ENCODE measurements around the gene PDE4D. TPM values are rescaled to one million over a fixed set of nuclear protein-coding genes. Genes with fewer than 3 reads are reported as not detected.
"Not testable (repeated sequence)": the region's sequence is repeated elsewhere in the genome, so short reads cannot be mapped to it uniquely, and the experiment has no call there.

PDE4D gene
- total and polyA plus RNA-seq, 11 donors = 5.2 to 68.3 (median 42.1) TPM

GRCh38 chr5:59678943-59679342 lies 214.6 kb downstream of the PDE4D start:
- DNase-seq (no peak), ATAC-seq (no peak)
- Histone ChIP-seq H3K27ac (no peak overlapping the region), H3K27me3 (no peaks in the 10 kb centered on the region), H3K36me3 (no peaks in the 10 kb centered on the region), H3K4me1 (no peaks in the 10 kb centered on the region), H3K9me3 (no peaks in the 10 kb centered on the region), H3K4me3 (no peak overlapping the region)
- intact Hi-C loops (cut with DNase I) = loop anchor here in 6 of 10 donors (5.0 to 10.0 kb wide), 3 partner anchors 116 to 494 kb away; no protein-coding TSS in a partner anchor
- 73 to 92% (median 89%) methylated on average over 2 of the region's 2 CpGs for WGBS, 4 donors
- no peak for TF ChIP-seq POLR2A (IDR thresholded peaks at IDR 0.05)
- no peak for TF ChIP-seq CTCF (IDR thresholded peaks at IDR 0.05)

DNA sequence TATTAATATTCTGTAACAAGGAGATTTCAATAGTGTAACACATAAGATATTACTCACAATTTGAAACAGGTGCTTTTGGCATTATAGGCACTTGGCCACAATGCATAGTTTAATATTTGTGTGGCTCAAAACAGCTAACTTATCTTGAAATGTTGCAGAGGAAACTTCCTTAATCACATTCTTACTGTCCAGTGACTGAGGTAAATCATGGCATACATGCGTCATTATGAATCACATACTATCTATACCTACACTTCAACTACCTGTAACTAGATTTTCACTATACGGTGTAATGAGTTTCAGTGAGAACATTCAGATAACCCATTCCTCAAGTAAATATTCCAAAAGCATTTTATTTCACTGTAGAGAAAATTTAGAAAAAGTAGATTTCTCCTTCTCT lies 218.8 kb downstream of the PDE4D start:
- no peaks in the 10 kb centered on the region for H3K27me3 ChIP-seq
- no peaks in the 10 kb centered on the region for H3K36me3 ChIP-seq
- no peaks in the 10 kb centered on the region for H3K4me1 ChIP-seq
- 82 to 91% (median 89%) methylated on average over 2 of the region's 2 CpGs for WGBS, 4 donors
- DNase-seq (no peak), ATAC-seq (no peak)
- H3K9me3 ChIP-seq = no peaks in the 10 kb centered on the region
- H3K27ac ChIP-seq = no peak overlapping the region
- no peak overlapping the region for H3K4me3 ChIP-seq
- TF ChIP-seq CTCF (IDR thresholded peaks at IDR 0.05) (no peak), POLR2A (IDR thresholded peaks at IDR 0.05) (no peak)
- intact Hi-C loops (cut with DNase I) = loop anchor here (5.0 to 10.0 kb wide), 8 partner anchors 118 to 490 kb away; no protein-coding TSS in a partner anchor

DNA sequence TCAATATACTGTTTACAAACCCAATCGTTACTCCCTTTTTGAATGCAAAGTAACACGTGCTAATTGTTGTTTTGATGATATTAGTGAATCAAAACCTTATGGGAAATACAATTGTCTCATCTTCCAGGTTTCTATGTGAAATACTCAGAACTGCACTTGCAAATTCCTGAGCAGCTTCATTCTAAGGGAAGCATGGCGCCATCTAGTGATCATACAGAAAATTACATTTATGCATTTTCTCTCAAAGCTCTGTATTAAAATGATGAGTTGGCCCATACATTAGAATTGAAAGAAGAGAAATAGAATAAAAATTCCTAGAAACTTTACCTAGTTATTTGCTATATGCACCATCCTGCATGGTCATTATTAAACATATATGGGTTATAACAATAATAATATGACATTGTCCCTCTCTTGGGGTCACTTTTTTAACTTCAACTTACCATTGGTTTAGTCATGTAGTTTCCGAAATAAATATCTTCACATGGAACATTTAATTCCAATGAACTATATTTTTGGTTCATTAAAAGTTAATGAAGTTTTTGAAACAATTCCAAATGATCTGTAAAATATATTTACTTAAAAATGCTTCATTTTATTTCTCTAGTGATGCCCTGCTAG lies 220.0 kb downstream of the PDE4D start:
- intact Hi-C loops (cut with DNase I) = loop anchor here (1.0 to 10.0 kb wide), 12 partner anchors 119 to 489 kb away; no protein-coding TSS in a partner anchor
- 23 to 25% (median 25%) methylated on average over 4 of the region's 4 CpGs for WGBS, 4 donors
- no peak for ATAC-seq
- no peak for DNase-seq
- TF ChIP-seq POLR2A (IDR thresholded peaks at IDR 0.05) (no peak), CTCF (IDR thresholded peaks at IDR 0.05) (peak; percentile 76 to 92 (median 86))
- Histone ChIP-seq H3K4me1 (no peaks in the 10 kb centered on the region), H3K36me3 (no peaks in the 10 kb centered on the region), H3K27ac (no peak overlapping the region), H3K4me3 (no peak overlapping the region), H3K9me3 (no peaks in the 10 kb centered on the region), H3K27me3 (no peaks in the 10 kb centered on the region)

DNA sequence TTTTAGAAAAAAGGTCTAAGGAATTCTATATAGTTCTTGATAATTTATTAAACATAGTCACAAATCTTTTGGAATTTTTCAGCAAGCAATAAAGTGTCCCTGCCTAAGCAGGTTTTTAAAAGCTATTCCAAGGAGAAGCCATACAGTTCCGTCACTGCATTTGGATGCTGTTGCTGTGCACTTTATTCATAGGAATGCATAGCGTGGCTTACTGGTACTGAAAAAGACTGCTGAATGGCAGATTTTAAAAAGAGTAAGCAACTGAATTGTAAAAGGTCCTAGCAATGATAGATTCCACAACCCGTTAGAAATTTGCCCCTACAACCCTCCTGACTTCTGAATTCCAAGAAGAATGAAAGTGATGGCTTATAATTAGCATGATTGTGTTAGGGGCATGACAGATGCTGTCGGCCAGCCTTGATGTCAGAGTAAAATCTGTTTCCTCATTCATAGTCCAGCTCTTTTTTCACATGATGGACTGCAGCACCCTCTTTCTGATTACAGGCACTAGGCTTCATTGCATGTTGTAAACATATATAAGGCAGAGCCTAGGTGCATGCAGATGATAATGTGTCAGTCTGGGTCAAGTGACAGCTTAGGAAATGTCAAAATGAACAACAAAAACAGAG lies 227.0 kb downstream of the PDE4D start:
- H3K4me3 ChIP-seq = no peak overlapping the region
- ATAC-seq (no peak), DNase-seq (no peak)
- H3K27me3 ChIP-seq = no peaks in the 10 kb centered on the region
- intact Hi-C loops (cut with DNase I) = loop anchor here in 3 of 10 donors (10.0 kb wide), 2 partner anchors 252 to 482 kb away; no protein-coding TSS in a partner anchor
- H3K4me1 ChIP-seq = peaks cover 0 to 5% (median 0%) of the 10 kb centered on the region in 12 donors
- no peaks in the 10 kb centered on the region for H3K9me3 ChIP-seq
- 68 to 76% (median 71%) methylated on average over 4 of the region's 4 CpGs for WGBS, 4 donors
- TF ChIP-seq CTCF (IDR thresholded peaks at IDR 0.05) = no peak
- no peak for TF ChIP-seq POLR2A (IDR thresholded peaks at IDR 0.05)
- H3K36me3 ChIP-seq = no peaks in the 10 kb centered on the region
- H3K27ac ChIP-seq = no peak overlapping the region

DNA sequence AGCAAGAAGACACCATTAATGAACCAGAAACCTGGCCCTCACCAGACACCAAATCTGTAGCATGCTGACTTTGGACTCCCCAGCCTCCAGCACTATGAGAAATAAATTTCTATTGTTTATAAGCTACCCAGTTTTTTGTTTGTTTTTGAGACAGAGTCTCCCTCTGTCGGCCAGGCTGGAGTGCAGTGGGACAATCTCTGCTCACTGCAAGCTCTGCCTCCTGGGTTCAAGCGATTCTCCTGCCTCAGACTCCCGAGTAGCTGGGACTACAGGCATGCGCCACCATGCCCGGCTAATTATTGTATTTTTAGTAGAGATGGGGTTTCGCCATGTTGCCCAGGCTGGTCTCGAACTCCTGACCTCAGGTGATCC lies 227.7 kb downstream of the PDE4D start:
- 95 to 97% (median 95%) methylated on average over 7 of the region's 7 CpGs for WGBS, 4 donors
- H3K27me3 ChIP-seq, H3K4me3 ChIP-seq, H3K36me3 ChIP-seq, ATAC-seq, H3K27ac ChIP-seq, H3K9me3 ChIP-seq, H3K4me1 ChIP-seq, DNase-seq: not testable (repeated sequence)
- intact Hi-C loops (cut with DNase I) = loop anchor here in 3 of 10 donors (10.0 kb wide), 2 partner anchors 251 to 481 kb away; no protein-coding TSS in a partner anchor

Data from heart left ventricle (tissue), 16 donors.